Sigmoid colon (tissue), 4 donors: ENCODE results near the gene NTN1.

Experiments
- CTCF ChIP-seq, 4 experiments: fragments of 450-650 bp in 3 of 4; fragments of 200-600 bp in 1 of 4; IDR thresholded peaks; one replicate each; pipeline ENCODE4 v1.5.1; 2016 to 2019; ENCODE audit warnings: antibody characterized with exemption in 4 of 4, mild to moderate bottlenecking in 3 of 4, moderate library complexity in 2 of 4
- POLR2A ChIP-seq, 2 donors: fragments of 450-650 bp; IDR thresholded peaks; one replicate each; pipeline ENCODE4 v1.6.1; 2016; ENCODE audit warnings: antibody characterized with exemption in 2 of 2, mild to moderate bottlenecking in 2 of 2, moderate library complexity in 2 of 2
- POLR2AphosphoS5 ChIP-seq, 4 donors: sonication (generic); formaldehyde crosslinking; IDR thresholded peaks; one replicate each; pipeline ENCODE4 v1.6.1; 2017; ENCODE audit warnings: antibody characterized with exemption in 4 of 4

GRCh38 chr17:8991514-8992285, 29.6 kb upstream of the NTN1 start:
- TF ChIP-seq POLR2A (IDR thresholded peaks at IDR 0.05) (no peak), CTCF (IDR thresholded peaks at IDR 0.05) (peak; percentile 60 to 82 (median 76)), POLR2AphosphoS5 (IDR thresholded peaks at IDR 0.05) (no peak)
